Activated T-helper 1 cell treated with anti-CD3 and anti-CD28 coated beads, Interleukin-12 subunit alpha, Interleukin-12 subunit beta, Interleukin-2, Interleukin-4 antibody, amounts not matched to agents 30 ng/mL and 10 ng/mL and 1 ng/mL, durations not matched to agents 14 hours and 24 hours and 36 hours (primary cell): Measurements from ENCODE around the gene SLC7A7. TPM values are rescaled to one million over a fixed set of nuclear protein-coding genes. Genes with fewer than 3 reads are reported as not detected.

Source experiments
- DNase-seq: peaks from one replicate; pipeline ENCODE4 v3.0.0; 2021; ENCODE audit warnings: low spot score
- H3K27ac Mint-ChIP-seq: one replicate; pipeline ENCODE4 v1.8.0; 2021; ENCODE audit warnings: mild to moderate bottlenecking, mixed read lengths
- H3K27me3 Mint-ChIP-seq: one replicate; pipeline ENCODE4 v1.8.0; 2022; ENCODE audit warnings: mild to moderate bottlenecking, moderate library complexity, mixed read lengths; ENCODE audit not compliant: insufficient read depth
- H3K36me3 Mint-ChIP-seq: one replicate; pipeline ENCODE4 v1.8.0; 2021; ENCODE audit warnings: low read depth, mixed read lengths
- H3K4me1 Mint-ChIP-seq: one replicate; pipeline ENCODE4 v1.8.0; 2021; ENCODE audit warnings: low read depth, mixed read lengths
- H3K4me3 Mint-ChIP-seq: one replicate; pipeline ENCODE4 v1.8.0; 2021; ENCODE audit warnings: mild to moderate bottlenecking, moderate library complexity, mixed read lengths
- H3K9me3 Mint-ChIP-seq: one replicate; pipeline ENCODE4 v1.8.0; 2021; ENCODE audit warnings: mixed read lengths
- intact Hi-C: fragments of 100-400 bp; cut with micrococcal nuclease; formaldehyde crosslinking; loops from one replicate; pipeline ENCODE4 v1.15.1; 2024
- total RNA-seq: library from RNA; stranded (reverse); gene quantifications from 2 replicates; pipeline ENCODE4 v1.2.3, GENCODE V29; 2022

SLC7A7 gene
- total RNA-seq, 1 donor from 2014 or later, result not detected

DNA sequence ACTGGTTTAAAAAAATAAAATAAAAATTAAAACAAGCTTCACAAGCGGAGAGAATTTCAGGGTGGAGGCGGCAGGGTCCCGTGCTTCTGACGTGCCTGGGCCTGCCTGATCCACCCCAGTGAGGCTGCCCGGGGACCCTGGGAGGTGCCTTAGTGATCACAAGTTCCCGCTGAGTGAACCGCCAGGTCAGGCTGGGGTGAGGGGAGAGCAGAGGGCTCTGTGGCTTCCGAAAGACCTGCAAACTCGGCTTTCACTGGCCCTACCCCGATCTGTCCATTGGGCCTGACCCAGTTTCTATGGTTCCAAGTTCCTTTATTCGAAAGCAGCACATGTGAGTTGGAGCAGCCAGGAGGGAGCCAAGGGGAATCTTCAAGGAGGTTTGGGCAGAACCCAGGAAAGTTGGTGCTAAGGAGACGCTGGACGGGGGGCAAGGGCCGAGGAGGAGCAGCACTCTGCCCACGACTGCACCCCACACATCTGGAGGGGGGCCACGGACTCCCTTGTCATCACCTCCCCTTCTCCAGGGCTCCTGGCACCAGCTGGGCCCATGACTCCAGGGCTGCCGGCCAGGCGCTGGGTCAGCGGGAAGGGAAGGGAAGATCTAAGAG, 34.1 kb upstream of the SLC7A7 start:
- no peaks in the 10 kb centered on the region for H3K9me3 Mint-ChIP-seq
- peaks cover 22% of the 10 kb centered on the region for H3K4me1 Mint-ChIP-seq

DNA sequence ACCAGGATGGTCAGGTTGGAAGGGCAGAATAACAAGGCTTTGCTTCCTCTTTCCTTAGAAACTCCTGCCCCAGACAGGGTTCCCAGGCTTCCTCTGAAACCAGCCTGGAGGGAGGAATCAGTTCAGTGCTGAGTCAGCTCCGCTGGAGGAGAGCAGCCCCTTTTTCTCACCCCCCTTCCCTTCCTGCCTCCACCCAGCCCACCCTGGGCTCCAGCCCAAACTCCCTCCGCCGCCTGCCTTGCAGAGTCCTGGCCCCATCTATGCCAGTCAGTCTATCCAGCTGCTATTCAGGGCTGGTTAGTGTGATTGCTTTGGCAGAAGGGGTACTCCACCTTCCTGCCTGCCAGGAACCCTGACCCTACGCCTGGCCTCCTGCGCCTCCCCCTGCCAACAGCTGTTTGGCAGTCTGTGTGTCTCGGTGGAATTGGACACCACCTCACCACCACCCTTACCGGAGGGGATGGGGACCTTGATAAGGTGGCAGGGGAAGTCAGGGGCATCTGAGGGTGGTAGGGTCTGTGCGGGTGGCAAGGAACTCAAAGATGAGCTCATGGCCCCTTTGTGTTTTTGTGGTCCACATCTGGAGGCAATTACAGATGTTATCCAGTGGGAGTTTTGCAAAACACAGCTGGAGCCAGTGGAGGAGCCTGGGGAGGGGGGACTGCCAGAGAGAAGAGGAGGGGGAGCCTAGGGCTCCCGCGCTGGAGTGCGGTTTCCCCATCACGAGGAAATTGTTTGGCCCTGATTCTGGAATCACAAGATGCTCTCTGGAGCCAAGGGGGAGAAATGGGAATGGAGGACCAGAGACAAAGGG, 33.3 kb upstream of the SLC7A7 start:
- no peaks in the 10 kb centered on the region for H3K36me3 Mint-ChIP-seq
- H3K27ac Mint-ChIP-seq, result no peak overlapping the region
- DNase-seq, result no peak
- no peak overlapping the region for H3K4me3 Mint-ChIP-seq
- H3K9me3 Mint-ChIP-seq, result no peaks in the 10 kb centered on the region
- H3K27me3 Mint-ChIP-seq, result peaks cover 5% of the 10 kb centered on the region
- peaks cover 20% of the 10 kb centered on the region for H3K4me1 Mint-ChIP-seq
- intact Hi-C loops, result no loop called here

More for the DNA sequence above, 34.1 kb upstream of the SLC7A7 start:
- no peak for DNase-seq
- intact Hi-C loops, result no loop called here
- Mint-ChIP-seq H3K4me3 (no peak overlapping the region), H3K27ac (no peak overlapping the region), H3K27me3 (peaks cover 5% of the 10 kb centered on the region), H3K36me3 (no peaks in the 10 kb centered on the region)

DNA sequence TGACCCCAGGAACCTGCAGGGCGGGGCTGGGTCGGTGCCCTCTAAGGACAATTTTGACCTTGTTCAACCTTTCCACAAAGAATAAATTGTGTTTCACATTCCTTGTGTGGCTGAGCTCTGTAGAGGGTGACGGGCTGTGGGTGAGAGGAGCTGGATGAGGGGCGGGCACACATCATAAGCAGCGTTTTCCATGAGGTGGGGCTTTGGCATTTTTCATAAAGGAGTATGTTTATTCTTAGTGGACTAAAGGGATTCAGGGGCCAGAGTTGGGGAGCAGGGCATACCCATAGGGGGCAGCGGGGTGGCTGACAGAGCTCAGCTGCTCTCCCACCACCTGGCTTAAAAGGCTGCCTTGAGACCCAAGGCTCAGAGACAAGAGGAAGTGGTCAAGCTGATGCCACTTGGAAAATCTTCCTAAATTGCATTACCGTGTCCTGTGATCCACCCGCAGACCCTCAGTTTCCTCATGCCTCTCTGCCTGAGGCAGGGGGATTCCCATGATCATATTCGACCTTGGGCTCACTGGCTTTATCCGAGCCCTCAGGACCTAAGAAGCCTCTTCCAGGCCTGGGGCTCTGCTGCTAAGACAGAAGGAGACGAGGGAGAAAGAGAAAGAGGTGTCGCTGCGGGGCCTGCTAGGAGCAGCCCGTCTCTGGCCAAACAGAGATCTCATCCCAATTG, 32.6 kb upstream of the SLC7A7 start:
- no peaks in the 10 kb centered on the region for H3K36me3 Mint-ChIP-seq
- H3K4me1 Mint-ChIP-seq, result peaks cover 12% of the 10 kb centered on the region
- no peak for DNase-seq
- no peaks in the 10 kb centered on the region for H3K9me3 Mint-ChIP-seq
- H3K27me3 Mint-ChIP-seq, result peaks cover 5% of the 10 kb centered on the region
- H3K27ac Mint-ChIP-seq, result no peak overlapping the region
- no peak overlapping the region for H3K4me3 Mint-ChIP-seq
- intact Hi-C loops, result no loop called here

DNA sequence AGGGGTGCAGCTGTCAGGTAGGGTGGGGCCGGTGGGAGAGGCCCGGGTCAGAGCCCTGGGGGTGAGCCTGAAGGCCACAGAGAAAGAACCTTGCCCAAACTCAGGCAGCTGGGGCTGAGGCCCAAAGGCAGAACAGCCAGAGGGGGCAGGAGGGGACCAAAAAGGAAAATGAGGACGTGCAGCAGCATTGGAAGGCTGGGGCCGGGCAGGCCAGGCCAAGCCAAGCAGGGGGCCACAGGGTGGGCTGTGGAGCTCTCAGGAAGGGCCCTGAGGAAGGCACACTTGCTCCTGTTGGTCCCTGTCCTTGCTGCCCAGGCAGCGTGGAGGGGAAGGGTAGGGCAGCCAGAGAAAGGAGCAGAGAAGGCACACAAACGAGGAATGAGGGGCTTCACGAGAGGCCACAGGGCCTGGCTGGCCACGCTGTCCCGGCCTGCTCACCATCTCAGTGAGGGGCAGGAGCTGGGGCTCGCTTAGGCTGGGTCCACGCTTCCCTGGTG, 31.6 kb upstream of the SLC7A7 start:
- Mint-ChIP-seq H3K36me3 (no peaks in the 10 kb centered on the region), H3K9me3 (no peaks in the 10 kb centered on the region), H3K27ac (no peak overlapping the region), H3K4me3 (no peak overlapping the region), H3K27me3 (peaks cover 5% of the 10 kb centered on the region), H3K4me1 (peaks cover 9% of the 10 kb centered on the region)
- DNase-seq, result no peak
- intact Hi-C loops, result no loop called here

DNA sequence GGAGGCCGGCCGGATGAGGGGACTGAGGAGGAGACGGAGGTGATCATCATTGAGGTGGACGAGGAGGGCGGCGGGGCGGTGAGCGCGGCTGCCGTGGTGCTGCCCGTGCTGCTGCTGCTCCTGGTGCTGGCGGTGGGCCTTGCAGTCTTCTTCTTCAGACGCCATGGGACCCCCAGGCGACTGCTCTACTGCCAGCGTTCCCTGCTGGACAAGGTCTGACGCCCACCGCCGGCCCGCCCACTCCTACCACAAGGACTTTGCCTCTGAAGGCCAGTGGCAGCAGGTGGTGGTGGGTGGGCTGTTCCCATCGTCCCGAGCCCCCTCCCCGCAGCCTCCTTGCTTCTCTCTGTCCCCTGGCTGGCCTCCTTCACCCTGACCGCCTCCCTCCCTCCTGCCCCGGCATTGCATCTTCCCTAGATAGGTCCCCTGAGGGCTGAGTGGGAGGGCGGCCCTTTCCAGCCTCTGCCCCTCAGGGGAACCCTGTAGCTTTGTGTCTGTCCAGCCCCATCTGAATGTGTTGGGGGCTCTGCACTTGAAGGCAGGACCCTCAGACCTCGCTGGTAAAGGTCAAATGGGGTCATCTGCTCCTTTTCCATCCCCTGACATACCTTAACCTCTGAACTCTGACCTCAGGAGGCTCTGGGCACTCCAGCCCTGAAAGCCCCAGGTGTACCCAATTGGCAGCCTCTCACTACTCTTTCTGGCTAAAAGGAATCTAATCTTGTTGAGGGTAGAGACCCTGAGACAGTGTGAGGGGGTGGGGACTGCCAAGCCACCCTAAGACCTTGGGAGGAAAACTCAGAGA, 30.8 kb upstream of the SLC7A7 start:
- intact Hi-C loops, result no loop called here
- Mint-ChIP-seq H3K9me3 (no peaks in the 10 kb centered on the region), H3K36me3 (no peaks in the 10 kb centered on the region), H3K27ac (no peak overlapping the region), H3K27me3 (peaks cover 5% of the 10 kb centered on the region), H3K4me1 (peaks cover under 1% of the 10 kb centered on the region), H3K4me3 (no peak overlapping the region)
- DNase-seq, result no peak

DNA sequence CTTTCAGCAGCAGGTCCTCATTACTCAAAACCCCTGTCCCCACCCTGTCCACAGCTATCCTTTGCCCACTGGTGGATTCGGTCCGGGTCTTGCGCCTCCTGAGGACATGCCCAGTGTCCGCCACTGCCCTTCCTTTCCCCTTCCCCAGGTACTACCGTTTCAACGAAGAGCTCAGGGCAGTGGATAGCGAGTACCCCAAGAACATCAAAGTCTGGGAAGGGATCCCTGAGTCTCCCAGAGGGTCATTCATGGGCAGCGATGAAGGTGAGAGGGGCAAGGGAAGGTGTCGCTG, 29.8 kb upstream of the SLC7A7 start:
- H3K27me3 Mint-ChIP-seq, result peaks cover 5% of the 10 kb centered on the region
- intact Hi-C loops, result no loop called here
- no peak overlapping the region for H3K27ac Mint-ChIP-seq
- DNase-seq, result no peak
- H3K9me3 Mint-ChIP-seq, result no peaks in the 10 kb centered on the region
- H3K36me3 Mint-ChIP-seq, result no peaks in the 10 kb centered on the region
- no peaks in the 10 kb centered on the region for H3K4me1 Mint-ChIP-seq
- H3K4me3 Mint-ChIP-seq, result no peak overlapping the region

DNA sequence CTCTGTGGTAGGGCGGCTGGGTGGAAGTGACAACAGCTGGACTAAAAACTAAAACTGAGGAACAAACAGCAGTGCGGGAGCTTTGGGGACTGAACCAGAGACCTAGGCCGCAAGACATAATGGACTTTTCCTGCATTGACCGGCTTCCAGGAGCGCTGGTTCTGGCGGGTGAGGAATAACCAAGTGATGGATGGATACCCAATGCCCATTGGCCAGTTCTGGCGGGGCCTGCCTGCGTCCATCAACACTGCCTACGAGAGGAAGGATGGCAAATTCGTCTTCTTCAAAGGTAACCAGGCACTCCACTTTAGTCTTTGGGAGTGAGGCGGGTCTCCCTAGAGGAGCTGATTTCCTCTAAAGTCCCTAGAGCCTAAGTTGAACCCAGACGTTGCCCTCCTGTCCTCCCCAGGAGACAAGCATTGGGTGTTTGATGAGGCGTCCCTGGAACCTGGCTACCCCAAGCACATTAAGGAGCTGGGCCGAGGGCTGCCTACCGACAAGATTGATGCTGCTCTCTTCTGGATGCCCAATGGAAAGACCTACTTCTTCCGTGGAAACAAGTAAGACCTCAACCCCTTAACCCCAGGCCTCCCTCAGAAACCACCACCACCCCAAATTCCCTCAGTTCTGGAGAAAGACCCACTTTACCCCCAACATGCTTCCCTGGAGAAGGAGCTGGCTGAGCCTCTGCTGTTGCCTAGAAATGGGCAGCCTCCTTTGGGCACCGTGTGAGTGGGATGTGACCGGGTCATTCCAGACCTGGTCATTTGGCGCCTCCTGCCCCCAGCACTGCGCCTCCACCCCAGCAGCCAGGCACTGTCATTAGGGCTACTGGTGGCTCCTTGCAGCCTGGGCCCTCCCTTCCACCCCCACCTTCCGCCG, 29.2 kb upstream of the SLC7A7 start:
- no peak overlapping the region for H3K4me3 Mint-ChIP-seq
- intact Hi-C loops, result no loop called here
- no peak for DNase-seq
- no peaks in the 10 kb centered on the region for H3K4me1 Mint-ChIP-seq
- no peak overlapping the region for H3K27ac Mint-ChIP-seq
- no peaks in the 10 kb centered on the region for H3K36me3 Mint-ChIP-seq
- H3K9me3 Mint-ChIP-seq, result no peaks in the 10 kb centered on the region
- H3K27me3 Mint-ChIP-seq, result peaks cover 6% of the 10 kb centered on the region

DNA sequence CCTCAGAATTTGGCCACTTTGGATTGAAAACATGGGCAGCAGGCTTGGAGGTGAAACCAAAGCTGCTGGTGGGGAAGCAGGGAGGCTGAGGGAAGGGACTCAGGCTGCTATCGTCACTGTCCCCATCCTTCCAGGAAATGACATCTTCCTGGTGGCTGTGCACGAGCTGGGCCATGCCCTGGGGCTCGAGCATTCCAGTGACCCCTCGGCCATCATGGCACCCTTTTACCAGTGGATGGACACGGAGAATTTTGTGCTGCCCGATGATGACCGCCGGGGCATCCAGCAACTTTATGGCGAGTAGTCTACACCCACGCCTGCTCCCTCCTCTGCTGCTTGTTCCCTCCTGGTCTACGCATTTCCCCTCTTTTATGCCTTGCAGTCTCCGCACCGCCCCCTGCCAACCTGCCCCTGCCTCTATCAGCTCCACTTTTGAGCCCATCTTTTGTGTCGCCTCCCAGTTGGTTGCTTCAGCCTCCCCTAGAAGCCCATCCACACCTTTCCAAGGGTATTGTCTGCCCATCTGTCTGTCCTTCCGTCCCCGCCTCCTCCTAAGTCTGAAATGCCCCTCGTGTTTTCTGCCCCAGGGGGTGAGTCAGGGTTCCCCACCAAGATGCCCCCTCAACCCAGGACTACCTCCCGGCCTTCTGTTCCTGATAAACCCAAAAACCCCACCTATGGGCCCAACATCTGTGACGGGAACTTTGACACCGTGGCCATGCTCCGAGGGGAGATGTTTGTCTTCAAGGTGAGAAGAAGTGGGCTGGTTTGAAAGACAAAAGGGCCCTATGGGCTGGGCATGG, 28.1 kb upstream of the SLC7A7 start:
- H3K27ac Mint-ChIP-seq, result no peak overlapping the region
- H3K36me3 Mint-ChIP-seq, result no peaks in the 10 kb centered on the region
- no peaks in the 10 kb centered on the region for H3K4me1 Mint-ChIP-seq
- H3K9me3 Mint-ChIP-seq, result no peaks in the 10 kb centered on the region
- intact Hi-C loops, result no loop called here
- no peak overlapping the region for H3K4me3 Mint-ChIP-seq
- DNase-seq, result no peak
- H3K27me3 Mint-ChIP-seq, result peaks cover 2% of the 10 kb centered on the region

DNA sequence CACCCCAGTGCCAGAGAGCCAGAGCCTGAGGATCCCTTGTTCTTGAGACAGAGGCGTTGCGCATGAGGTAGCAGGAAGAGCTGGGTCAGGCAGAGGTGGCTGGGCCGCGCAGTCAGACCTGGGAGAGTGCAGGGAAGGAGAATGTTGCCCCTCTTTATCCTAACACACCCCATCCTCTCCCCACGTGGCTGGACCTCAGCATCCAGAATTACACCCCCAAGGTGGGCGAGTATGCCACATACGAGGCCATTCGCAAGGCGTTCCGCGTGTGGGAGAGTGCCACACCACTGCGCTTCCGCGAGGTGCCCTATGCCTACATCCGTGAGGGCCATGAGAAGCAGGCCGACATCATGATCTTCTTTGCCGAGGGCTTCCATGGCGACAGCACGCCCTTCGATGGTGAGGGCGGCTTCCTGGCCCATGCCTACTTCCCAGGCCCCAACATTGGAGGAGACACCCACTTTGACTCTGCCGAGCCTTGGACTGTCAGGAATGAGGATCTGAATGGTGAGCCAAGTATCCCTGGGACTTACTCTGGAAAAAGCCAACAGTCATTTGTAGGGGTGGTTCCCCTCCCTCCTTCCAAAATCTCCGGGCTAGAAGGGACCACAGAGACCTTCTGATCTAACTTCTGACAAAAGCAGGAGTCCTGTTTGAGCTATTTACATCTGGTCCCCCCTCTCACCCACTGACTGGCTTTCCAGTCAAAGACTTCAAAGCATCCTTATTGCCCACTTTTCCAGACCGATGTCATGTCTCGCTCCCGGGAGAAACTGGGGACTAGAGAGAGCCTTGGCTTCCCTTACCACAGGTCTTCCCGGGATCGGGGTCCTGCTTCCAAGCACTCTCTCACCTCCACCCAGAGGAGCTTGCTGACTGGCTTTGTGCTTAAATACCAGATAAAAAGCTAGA, 27.2 kb upstream of the SLC7A7 start:
- H3K27me3 Mint-ChIP-seq, result peaks cover 2% of the 10 kb centered on the region
- no peaks in the 10 kb centered on the region for H3K4me1 Mint-ChIP-seq
- H3K9me3 Mint-ChIP-seq, result no peaks in the 10 kb centered on the region
- no peak for DNase-seq
- no peaks in the 10 kb centered on the region for H3K36me3 Mint-ChIP-seq
- intact Hi-C loops, result no loop called here
- H3K4me3 Mint-ChIP-seq, result no peak overlapping the region
- no peak overlapping the region for H3K27ac Mint-ChIP-seq

DNA sequence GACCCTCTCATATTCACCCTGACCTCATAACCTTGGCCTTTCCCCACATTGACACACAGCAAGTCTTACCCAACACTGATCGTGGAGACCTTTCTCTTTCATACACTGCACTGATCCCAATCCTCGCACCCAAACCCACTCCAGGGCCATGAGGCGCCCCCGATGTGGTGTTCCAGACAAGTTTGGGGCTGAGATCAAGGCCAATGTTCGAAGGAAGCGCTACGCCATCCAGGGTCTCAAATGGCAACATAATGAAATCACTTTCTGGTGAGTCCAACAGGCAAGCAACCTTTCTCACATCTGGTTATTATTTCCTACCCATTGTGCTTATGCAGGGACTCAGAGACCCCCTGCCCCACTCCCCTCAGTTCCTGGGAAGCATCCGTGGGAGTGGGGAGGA, 26.5 kb upstream of the SLC7A7 start:
- peaks cover 6% of the 10 kb centered on the region for H3K27me3 Mint-ChIP-seq
- intact Hi-C loops, result no loop called here
- peaks cover 5% of the 10 kb centered on the region for H3K4me1 Mint-ChIP-seq
- no peak overlapping the region for H3K27ac Mint-ChIP-seq
- H3K9me3 Mint-ChIP-seq, result no peaks in the 10 kb centered on the region
- DNase-seq, result no peak
- H3K36me3 Mint-ChIP-seq, result peaks cover 3% of the 10 kb centered on the region
- H3K4me3 Mint-ChIP-seq, result no peak overlapping the region

DNA sequence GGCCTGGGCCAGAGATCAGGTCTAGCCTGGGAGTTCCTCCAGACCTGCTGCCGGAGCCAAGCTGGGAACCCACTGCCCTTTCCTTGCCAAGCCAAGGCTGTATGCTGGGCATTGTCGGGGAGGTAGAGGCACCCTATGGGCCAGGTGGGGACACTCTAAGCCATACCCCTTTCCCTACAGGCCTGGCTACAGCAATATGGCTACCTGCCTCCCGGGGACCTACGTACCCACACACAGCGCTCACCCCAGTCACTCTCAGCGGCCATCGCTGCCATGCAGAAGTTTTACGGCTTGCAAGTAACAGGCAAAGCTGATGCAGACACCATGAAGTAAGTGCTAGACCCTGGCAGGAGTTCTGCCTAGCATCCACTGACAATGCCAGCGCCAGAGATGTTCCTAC, 26.1 kb upstream of the SLC7A7 start:
- peaks cover 5% of the 10 kb centered on the region for H3K4me1 Mint-ChIP-seq
- H3K36me3 Mint-ChIP-seq, result peaks cover 4% of the 10 kb centered on the region
- H3K9me3 Mint-ChIP-seq, result no peaks in the 10 kb centered on the region
- no peak for DNase-seq
- intact Hi-C loops, result no loop called here
- peaks cover 8% of the 10 kb centered on the region for H3K27me3 Mint-ChIP-seq
- H3K4me3 Mint-ChIP-seq, result no peak overlapping the region
- no peak overlapping the region for H3K27ac Mint-ChIP-seq
